ENCODE results near the gene PRSS16. TPM values are rescaled to one million over a fixed set of nuclear protein-coding genes. Genes with fewer than 3 reads are reported as not detected.

Gene PRSS16
- total RNA-seq, 1 donor from 2014 or later: 15.1 TPM

DNA sequence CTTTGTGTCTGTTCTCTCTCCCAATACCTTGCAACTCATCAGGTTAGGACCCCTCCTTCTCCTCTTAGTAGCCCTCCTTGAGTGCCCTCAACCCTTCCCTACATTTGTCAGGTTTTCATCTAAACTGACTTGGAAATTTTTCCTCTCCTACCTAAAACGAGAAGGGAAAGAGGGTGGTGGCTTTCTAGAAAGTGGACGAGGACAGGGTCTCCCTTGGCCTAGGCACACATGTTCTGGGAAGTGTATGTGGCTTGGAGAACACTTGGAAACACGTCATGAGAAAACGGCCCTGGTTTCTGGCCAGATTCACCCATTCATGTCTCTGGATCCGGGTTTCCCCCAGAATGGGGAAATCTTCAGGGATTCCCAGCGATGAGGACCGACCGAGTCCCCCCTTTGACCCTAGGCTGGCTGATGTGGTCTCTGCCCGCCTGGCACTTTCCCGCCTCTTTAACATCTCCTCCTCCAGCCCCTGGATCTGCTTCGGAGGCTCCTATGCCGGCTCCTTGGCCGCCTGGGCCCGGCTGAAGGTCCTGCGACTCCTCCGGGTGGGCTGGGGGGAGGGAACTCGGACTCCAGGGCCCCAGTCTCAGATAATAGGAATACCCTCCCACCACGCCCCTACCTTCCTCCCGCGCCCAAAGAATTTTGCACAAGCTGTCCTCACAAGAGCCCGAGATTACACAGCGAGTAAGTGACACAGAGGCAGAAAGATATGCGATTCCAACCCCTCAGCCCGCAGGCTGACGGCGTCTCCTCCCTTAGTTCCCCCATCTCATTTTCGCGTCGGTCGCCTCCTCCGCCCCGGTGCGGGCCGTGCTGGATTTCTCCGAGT lies 3.0 kb downstream of the PRSS16 start:
- ATAC-seq (no peak), DNase-seq (no peak)
- Histone ChIP-seq H3K4me1 (no peaks in the 10 kb centered on the region), H3K9me3 (no peaks in the 10 kb centered on the region), H3K27me3 (peaks cover 53% of the 10 kb centered on the region), H3K4me3 (peak overlapping the region; percentile 60), H3K36me3 (no peaks in the 10 kb centered on the region), H3K27ac (peak overlapping the region; percentile 84)
- intact Hi-C loops (cut with DNase I): no loop called here
- TF ChIP-seq, protein P1, sequence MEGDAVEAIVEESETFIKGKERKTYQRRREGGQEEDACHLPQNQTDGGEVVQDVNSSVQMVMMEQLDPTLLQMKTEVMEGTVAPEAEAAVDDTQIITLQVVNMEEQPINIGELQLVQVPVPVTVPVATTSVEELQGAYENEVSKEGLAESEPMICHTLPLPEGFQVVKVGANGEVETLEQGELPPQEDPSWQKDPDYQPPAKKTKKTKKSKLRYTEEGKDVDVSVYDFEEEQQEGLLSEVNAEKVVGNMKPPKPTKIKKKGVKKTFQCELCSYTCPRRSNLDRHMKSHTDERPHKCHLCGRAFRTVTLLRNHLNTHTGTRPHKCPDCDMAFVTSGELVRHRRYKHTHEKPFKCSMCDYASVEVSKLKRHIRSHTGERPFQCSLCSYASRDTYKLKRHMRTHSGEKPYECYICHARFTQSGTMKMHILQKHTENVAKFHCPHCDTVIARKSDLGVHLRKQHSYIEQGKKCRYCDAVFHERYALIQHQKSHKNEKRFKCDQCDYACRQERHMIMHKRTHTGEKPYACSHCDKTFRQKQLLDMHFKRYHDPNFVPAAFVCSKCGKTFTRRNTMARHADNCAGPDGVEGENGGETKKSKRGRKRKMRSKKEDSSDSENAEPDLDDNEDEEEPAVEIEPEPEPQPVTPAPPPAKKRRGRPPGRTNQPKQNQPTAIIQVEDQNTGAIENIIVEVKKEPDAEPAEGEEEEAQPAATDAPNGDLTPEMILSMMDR (IDR thresholded peaks at IDR 0.05): no peak

DNA sequence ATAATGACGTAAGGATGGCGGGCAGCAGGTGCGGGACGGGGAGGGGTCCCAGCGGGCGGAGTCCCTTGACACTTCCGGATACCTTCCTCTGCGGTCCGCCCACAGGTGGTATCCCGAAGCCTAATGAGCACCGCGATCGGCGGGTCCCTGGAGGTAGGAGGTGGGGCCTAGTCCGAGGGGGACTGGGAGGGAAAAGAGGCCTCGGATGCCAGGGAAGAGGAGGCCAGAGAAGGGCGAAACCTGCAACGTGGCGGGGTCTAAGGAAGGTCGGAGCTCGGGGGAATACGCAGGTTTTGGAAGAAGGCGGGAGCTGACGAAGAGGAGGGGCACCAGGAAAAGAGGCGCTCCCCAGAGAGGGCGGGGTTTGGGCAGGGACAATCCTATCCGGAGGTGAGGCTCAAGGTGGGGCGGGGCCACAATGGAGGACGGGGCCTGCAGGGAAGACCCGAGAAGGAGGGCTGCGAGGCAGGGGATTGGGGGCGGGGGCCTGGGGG lies 3.7 kb downstream of the PRSS16 start:
- H3K27ac ChIP-seq: peak overlapping the region; percentile 84
- no peaks in the 10 kb centered on the region for H3K9me3 ChIP-seq
- ATAC-seq (peak; percentile 93), DNase-seq (peak; percentile 97)
- H3K4me3 ChIP-seq: peak overlapping the region; percentile 60
- intact Hi-C loops (cut with DNase I): no loop called here
- no peaks in the 10 kb centered on the region for H3K4me1 ChIP-seq
- TF ChIP-seq, protein P1 (IDR thresholded peaks at IDR 0.05): no peak
- H3K36me3 ChIP-seq: no peaks in the 10 kb centered on the region
- peaks cover 47% of the 10 kb centered on the region for H3K27me3 ChIP-seq

DNA sequence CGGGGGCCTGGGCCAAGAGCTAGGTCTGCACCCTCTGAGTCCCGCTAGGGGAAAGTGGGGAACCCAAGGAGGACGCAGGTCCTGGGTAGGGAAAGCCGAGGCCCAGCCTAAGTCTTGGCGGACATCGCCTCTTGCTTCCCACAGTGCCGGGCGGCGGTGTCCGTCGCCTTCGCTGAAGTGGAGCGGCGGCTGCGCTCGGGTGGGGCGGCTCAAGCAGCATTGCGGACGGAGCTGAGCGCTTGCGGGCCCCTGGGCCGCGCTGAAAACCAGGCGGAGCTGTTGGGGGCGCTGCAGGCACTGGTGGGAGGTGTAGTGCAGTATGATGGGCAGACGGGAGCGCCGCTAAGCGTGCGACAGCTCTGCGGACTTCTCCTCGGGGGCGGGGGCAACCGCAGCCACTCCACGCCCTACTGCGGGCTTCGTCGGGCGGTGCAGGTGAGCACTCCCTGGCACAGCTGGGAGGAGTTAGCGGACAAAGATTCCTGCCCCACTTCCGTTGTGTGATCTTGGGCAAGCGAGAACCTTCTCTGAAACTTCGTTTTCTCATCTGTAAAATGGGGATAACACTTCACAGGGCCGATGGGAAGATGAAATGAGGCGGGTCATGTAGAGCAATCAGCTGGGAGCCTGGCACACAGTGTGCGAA lies 4.2 kb downstream of the PRSS16 start:
- no peaks in the 10 kb centered on the region for H3K4me1 ChIP-seq
- intact Hi-C loops (cut with DNase I): no loop called here
- peak overlapping the region; percentile 84 for H3K27ac ChIP-seq
- ATAC-seq (peak; percentile 94), DNase-seq (peak; percentile 94)
- no peaks in the 10 kb centered on the region for H3K36me3 ChIP-seq
- TF ChIP-seq, protein P1 (IDR thresholded peaks at IDR 0.05): peak; percentile 41
- no peaks in the 10 kb centered on the region for H3K9me3 ChIP-seq
- H3K27me3 ChIP-seq: peaks cover 41% of the 10 kb centered on the region
- peak overlapping the region; percentile 60 for H3K4me3 ChIP-seq

DNA sequence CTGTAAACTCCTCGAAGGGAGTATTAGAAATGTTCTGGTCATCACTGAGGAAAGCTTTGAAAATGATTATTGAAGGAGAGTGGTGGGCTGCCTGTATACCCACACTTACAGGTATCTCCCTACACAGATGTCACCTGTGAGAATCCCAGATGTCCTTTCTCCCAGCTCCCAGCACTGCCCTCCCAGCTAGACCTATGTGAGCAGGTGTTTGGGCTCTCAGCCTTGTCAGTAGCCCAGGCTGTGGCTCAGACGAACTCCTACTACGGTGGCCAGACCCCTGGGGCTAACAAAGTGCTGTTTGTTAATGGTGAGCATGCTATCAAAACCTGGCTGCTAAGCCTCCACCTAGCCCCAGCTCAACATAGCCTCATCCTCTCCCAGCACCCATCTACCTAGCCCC lies 7.1 kb downstream of the PRSS16 start:
- peaks cover 33% of the 10 kb centered on the region for H3K27me3 ChIP-seq
- H3K9me3 ChIP-seq: no peaks in the 10 kb centered on the region
- no peak overlapping the region for H3K4me3 ChIP-seq
- intact Hi-C loops (cut with DNase I): no loop called here
- TF ChIP-seq, protein P1 (IDR thresholded peaks at IDR 0.05): no peak
- H3K27ac ChIP-seq: no peak overlapping the region
- no peak for DNase-seq
- ATAC-seq: no peak
- no peaks in the 10 kb centered on the region for H3K36me3 ChIP-seq
- no peaks in the 10 kb centered on the region for H3K4me1 ChIP-seq

DNA sequence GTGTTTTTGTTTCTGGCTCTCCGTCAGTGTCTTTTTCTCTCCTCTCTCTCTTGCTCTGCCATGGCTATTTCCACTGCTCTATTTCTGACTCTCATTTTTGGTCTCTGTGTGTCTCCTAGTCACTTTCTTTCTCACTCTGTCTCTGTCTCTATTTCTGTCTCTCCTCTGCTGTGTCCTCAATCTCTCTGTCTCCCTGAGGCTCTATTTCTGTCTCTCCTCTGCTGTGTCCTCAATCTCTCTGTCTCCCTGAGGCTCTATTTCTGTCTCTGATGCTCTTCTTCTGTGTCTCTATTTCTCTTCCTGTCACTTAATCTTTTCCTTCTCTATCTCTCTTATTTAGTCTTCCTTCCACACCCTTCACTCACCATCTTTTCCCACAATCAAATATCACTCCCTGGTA lies 8.4 kb downstream of the PRSS16 start:
- Histone ChIP-seq H3K27me3 (peaks cover 33% of the 10 kb centered on the region), H3K4me1 (no peaks in the 10 kb centered on the region), H3K4me3 (no peak overlapping the region), H3K36me3 (no peaks in the 10 kb centered on the region), H3K27ac (no peak overlapping the region), H3K9me3 (no peaks in the 10 kb centered on the region)
- DNase-seq: no peak
- no peak for ATAC-seq
- intact Hi-C loops (cut with DNase I): no loop called here
- TF ChIP-seq, protein P1 (IDR thresholded peaks at IDR 0.05): no peak

All from upper lobe of right lung (tissue), 1 donor.